Measurements from ENCODE around the gene PIM1. TPM values are rescaled to one million over a fixed set of nuclear protein-coding genes. Genes with fewer than 3 reads are reported as not detected.
A peak's percentile ranks its signal among the peaks of the same experiment; 100 is the strongest.
"Not testable (repeated sequence)": the region's sequence is repeated elsewhere in the genome, so short reads cannot be mapped to it uniquely, and the experiment has no call there.

The PIM1 gene
- total and polyA plus RNA-seq, 9 of the 15 experiments (the other 6 are each of a cell fraction or from before 2014, with no cell fraction given): 19.0 to 789 (median 212) TPM

GRCh38 chr6:37128863-37129443, 41.0 kb upstream of the PIM1 start (continued):
- TF ChIP-seq ZFX (CRISPR knock-in tag; IDR thresholded peaks at IDR 0.05) (peak; percentile 27; the same call in 1 of the 2 replicates), SMARCC2 (IDR thresholded peaks at IDR 0.05; ENCODE audit: low read depth) (0 out of 2 replicates have a peak, but pooled peaks have one; percentile 28), HSF4 (CRISPR knock-in tag; IDR thresholded peaks at IDR 0.05; ENCODE audit: borderline replicate concordance) (0 out of 2 replicates have a peak, but pooled peaks have one; percentile 57), ZNF395 (CRISPR knock-in tag; IDR thresholded peaks at IDR 0.05) (peak; percentile 10), CREB3L1 (IDR thresholded peaks at IDR 0.05; ENCODE audit: borderline replicate concordance, low read depth) (0 out of 2 replicates have a peak, but pooled peaks have one; percentile 17), NR2C2 (tag; IDR thresholded peaks at IDR 0.05) (peak; percentile 21; the same call in 1 of the 2 replicates), CREM (IDR thresholded peaks at IDR 0.05; ENCODE audit: low read depth) (0 out of 2 replicates have a peak, but pooled peaks have one; percentile 1), TOE1 (IDR thresholded peaks at IDR 0.05; ENCODE audit: borderline replicate concordance) (0 out of 2 replicates have a peak, but pooled peaks have one; percentile 2), TCF15 (CRISPR knock-in tag; IDR thresholded peaks at IDR 0.05) (peak; percentile 25; the same call in 1 of the 2 replicates)
- TF ChIP-seq NR2C2 (CRISPR knock-in tag; IDR thresholded peaks at IDR 0.05); TOE1 (CRISPR knock-in tag; IDR thresholded peaks at IDR 0.05; ENCODE audit: borderline replicate concordance, low read depth): not testable (repeated sequence)
